Activated T-cell treated with anti-CD3 and anti-CD28 coated beads, Interleukin-2, amount 50 U/mL, for 1 hour (primary cell): ENCODE measurements around the gene STKLD1.
"Not testable (repeated sequence)": the region's sequence is repeated elsewhere in the genome, so short reads cannot be mapped to it uniquely, and the experiment has no call there.

Experiments used
- DNase-seq: peaks from one replicate; pipeline ENCODE4 v3.0.0-alpha.2; 2020

The STKLD1 gene

GRCh38 chr9:133389025-133389557 is 12.9 kb downstream of the STKLD1 start:
- DNase-seq, result no peak

- DNase-seq, result no peak
These were observed 13.4 kb downstream of the STKLD1 start for GRCh38 chr9:133389562-133389961.

GRCh38 chr9:133390713-133391112 is 14.5 kb downstream of the STKLD1 start:
- DNase-seq, result no peak

- not testable (repeated sequence) for DNase-seq
These were observed 15.3 kb downstream of the STKLD1 start for GRCh38 chr9:133391449-133391848.

- not testable (repeated sequence) for DNase-seq
These were observed 16.1 kb downstream of the STKLD1 start for GRCh38 chr9:133392308-133392707.

- DNase-seq, result no peak
These were observed 17.2 kb downstream of the STKLD1 start for GRCh38 chr9:133393399-133393798.

GRCh38 chr9:133394687-133395271 is 18.6 kb downstream of the STKLD1 start:
- no peak for DNase-seq

GRCh38 chr9:133396952-133397351 is 20.8 kb downstream of the STKLD1 start:
- no peak for DNase-seq

GRCh38 chr9:133397370-133397769 is 21.2 kb downstream of the STKLD1 start:
- DNase-seq, result no peak

GRCh38 chr9:133397895-133398294 is 21.7 kb downstream of the STKLD1 start:
- no peak for DNase-seq

- no peak for DNase-seq
These were observed 24.1 kb downstream of the STKLD1 start for GRCh38 chr9:133400292-133400691.

- DNase-seq, result no peak
These were observed 25.4 kb downstream of the STKLD1 start for GRCh38 chr9:133401588-133401987.

- DNase-seq, result no peak
These were observed 26.5 kb downstream of the STKLD1 start for GRCh38 chr9:133402689-133403088.

- DNase-seq, result peak; percentile 72
These were observed 27.7 kb downstream of the STKLD1 start for GRCh38 chr9:133403766-133404453.

GRCh38 chr9:133404454-133405002 is 28.4 kb downstream of the STKLD1 start:
- no peak for DNase-seq

GRCh38 chr9:133405508-133406438 is 29.6 kb downstream of the STKLD1 start:
- no peak for DNase-seq

- DNase-seq, result peak; percentile 81
These were observed 30.5 kb downstream of the STKLD1 start for GRCh38 chr9:133406480-133407307.

- no peak for DNase-seq
These were observed 31.9 kb downstream of the STKLD1 start for GRCh38 chr9:133408042-133408441.

GRCh38 chr9:133415170-133415569 is 39.0 kb downstream of the STKLD1 start:
- DNase-seq, result no peak

GRCh38 chr9:133417541-133418461 is 41.6 kb downstream of the STKLD1 start, which contains the start of gene REXO4:
Gene REXO4, minus strand, starts transcription at chr9:133418010. Its CDS starts 166 bp downstream, at chr9:133417844.
- peak; percentile 87 for DNase-seq

GRCh38 chr9:133419005-133419404 is 42.8 kb downstream of the STKLD1 start:
- DNase-seq, result no peak
